Measurements from ENCODE around the gene SLC38A1.

GRCh38 chr12:46237371-46238045, 31.3 kb downstream of the SLC38A1 start:
- no peak for TF ChIP-seq GATA2 (IDR thresholded peaks at IDR 0.05; ENCODE audit: low read depth, low read length)
- no peak for TF ChIP-seq GATA3 (IDR thresholded peaks at IDR 0.05; ENCODE audit: low read depth, low read length)
